Measurements from ENCODE around the gene MARCKS.

Gene MARCKS, protein sequence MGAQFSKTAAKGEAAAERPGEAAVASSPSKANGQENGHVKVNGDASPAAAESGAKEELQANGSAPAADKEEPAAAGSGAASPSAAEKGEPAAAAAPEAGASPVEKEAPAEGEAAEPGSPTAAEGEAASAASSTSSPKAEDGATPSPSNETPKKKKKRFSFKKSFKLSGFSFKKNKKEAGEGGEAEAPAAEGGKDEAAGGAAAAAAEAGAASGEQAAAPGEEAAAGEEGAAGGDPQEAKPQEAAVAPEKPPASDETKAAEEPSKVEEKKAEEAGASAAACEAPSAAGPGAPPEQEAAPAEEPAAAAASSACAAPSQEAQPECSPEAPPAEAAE

DNA sequence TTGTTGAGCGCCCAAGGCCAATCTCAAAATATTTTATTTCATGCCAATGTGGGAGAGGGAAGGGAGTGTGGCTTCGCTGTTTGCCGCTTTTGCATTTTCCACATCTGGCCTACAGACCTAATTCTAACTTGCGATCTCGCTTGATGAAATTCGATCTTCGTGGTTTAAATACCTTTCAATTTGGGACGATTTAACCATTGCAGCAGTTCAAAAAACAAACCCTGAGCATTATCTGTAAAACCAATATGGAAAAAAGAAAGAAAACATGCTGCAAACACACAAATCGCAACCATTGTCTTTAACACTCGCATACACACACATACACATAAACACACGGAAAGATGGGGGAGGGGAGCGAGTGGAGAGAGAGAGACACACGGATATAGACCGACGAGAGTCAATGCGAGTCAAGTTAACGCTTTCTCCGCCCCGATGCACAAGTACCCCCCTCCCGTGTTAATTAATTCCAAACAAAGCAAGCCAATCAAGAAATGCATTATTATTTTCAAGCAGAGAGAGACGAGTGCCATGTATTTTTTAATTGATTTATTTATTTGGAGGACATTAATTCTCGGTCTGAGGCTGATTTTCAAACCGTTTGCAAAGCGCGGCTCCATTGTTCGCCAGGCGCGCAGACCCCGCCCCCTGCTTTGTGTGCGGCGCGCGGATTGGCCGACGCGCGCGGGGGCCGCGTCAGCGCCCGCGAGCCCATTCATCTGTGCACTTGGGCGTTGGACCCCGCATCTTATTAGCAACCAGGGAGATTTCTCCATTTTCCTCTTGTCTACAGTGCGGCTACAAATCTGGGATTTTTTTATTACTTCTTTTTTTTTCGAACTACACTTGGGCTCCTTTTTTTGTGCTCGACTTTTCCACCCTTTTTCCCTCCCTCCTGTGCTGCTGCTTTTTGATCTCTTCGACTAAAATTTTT is at the start of gene MARCKS:
TSS of gene MARCKS (plus strand) at position 721 of the 931 bp plus-strand sequence. CDS start 401 bp downstream, outside the sequence.
- DNase-seq (ENCODE audit: low read depth) = no peak

GRCh38 chr6:113809826-113810225 is 47.3 kb upstream of the MARCKS start:
- DNase-seq (ENCODE audit: low read depth) = no peak

GRCh38 chr6:113813142-113813541 is 44.0 kb upstream of the MARCKS start:
- DNase-seq (ENCODE audit: low read depth) = no peak

DNA sequence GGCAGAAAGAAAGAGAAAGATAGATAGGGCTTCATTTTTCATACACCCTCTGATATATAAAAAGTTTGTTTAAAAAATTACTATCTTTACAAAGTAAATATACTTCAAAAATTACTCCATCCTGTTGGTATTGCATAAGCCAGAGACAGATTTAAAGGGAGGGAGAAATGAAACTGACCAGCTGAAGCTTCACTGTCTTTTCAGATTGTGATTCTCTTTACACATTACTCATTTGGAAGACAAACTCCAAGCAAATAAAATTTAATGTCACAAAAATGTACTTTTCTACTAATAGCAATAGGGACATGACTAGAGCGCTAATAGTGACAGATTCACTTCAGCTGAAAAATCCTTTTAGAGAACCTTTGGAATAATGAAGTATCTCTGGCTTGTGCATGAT is 38.6 kb upstream of the MARCKS start:
- DNase-seq (ENCODE audit: low read depth) = no peak

GRCh38 chr6:113819169-113819830 is 37.8 kb upstream of the MARCKS start:
- DNase-seq (ENCODE audit: low read depth) = no peak

DNA sequence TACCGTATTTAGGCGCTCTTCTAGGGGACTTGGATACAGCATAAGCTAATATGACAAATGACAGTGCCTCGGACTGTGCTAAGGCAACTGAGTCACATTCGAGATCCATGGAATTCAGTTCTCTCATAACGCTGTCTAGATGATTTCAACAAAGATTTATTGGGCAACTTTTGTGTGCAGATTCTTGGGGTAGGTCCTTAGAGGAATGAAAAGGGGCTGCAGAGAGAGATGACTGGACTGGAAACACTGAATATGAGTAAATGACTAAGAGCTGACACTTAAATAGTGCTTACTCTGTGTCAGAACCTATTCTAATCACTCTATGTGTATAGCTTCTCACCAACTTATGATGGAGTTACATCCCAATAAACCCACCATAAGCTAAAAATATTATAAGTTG is 36.4 kb upstream of the MARCKS start:
- DNase-seq (ENCODE audit: low read depth) = no peak

DNA sequence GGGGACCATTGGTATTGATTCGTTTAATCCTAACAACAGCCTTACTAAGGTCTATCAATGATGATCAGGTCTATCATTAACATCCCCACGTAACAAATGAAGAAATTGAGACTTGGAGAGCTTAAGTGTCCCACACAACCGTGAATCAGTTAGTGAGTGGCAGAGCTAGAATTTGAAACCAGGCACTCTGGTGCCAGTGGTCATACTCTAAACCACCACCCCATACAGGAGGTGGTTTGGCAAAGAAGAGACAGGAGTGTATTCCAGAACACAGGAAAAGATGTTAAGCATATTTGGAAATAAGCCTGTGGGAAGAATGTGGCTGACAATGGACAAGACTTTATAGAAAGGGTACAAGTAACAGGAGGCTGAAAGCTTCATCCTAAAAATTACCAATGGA is 35.7 kb upstream of the MARCKS start:
- no peak for DNase-seq (ENCODE audit: low read depth)

- DNase-seq (ENCODE audit: low read depth) = no peak
Observed at GRCh38 chr6:113823916-113824315, 33.2 kb upstream of the MARCKS start.

DNA sequence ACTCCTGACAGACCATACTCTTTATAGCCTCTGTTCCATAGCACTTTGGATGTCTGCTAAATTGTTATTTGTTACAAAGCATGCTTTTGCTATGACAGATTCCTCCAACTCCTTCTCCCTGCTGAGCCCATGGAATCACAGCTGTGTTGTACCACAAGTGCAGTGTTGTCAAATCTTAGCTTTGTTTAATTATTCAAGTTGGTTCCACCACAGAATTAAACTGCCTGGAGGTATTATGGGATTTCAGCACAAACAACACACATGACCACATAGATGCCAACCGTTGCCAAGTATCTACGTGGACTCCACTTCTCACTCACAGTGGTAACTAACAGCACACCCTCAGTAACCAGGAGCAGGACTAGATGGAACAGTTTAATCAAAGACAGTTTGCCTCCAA is 32.7 kb upstream of the MARCKS start:
- no peak for DNase-seq (ENCODE audit: low read depth)

GRCh38 chr6:113824866-113825265 is 32.3 kb upstream of the MARCKS start:
- no peak for DNase-seq (ENCODE audit: low read depth)

- no peak for DNase-seq (ENCODE audit: low read depth)
Observed at GRCh38 chr6:113825781-113826180, 31.4 kb upstream of the MARCKS start.

DNA sequence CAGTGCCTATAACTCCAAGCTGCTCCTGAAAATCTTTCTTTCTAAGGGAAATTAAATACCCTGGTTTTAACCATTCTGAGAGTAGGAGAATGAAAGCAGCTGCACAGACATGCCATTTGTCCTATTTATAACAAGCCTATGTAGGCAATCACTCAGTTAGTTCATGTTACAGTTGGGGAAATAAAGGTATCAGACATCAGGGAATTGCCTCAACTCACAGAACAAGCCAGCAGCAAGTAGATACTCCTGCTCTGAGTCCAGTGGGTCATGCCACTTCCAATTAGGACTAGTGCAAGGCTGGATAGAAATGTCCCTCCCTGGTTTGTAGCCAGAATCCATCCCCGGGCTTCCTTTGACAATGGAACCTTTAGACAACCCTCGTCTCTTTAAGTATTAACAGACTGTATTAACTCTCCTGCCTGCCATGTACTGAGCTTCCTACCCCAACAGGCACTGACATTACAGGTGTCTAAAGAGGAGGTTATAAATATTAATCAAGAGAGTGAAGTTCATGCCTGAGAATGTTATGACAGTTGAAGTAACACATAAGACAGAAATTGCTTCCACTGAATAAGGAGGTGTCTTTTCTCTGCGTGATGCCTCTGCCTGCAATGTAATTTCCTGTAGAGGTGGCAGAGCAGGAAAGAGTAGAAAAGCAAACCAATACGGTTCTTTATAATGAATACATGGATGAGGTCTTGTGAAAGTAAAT is 28.0 kb upstream of the MARCKS start:
- no peak for DNase-seq (ENCODE audit: low read depth)

GRCh38 chr6:113829696-113830045 is 27.5 kb upstream of the MARCKS start:
- no peak for DNase-seq (ENCODE audit: low read depth)

- no peak for DNase-seq (ENCODE audit: low read depth)
Observed at GRCh38 chr6:113830140-113830539, 27.0 kb upstream of the MARCKS start.

GRCh38 chr6:113833537-113833936 is 23.6 kb upstream of the MARCKS start:
- no peak for DNase-seq (ENCODE audit: low read depth)

DNA sequence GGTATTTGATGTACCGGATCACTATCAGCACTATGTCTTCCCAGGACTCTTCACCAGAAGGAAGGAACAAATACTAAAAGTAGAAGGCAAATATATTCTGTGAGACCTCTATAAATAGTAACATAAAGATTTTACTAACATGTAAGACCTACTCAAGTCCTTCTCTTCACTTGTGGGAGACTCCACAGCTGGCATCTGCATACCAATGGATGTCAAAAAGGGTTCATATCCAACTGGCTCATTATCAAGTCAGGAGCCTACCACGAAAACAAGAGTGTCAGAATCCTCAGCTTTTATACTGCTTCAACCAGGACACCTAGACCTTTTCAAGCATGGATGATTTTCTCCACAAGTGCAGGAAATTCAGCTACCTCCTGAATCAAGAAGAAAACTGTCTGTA is 20.0 kb upstream of the MARCKS start:
- no peak for DNase-seq (ENCODE audit: low read depth)

DNA sequence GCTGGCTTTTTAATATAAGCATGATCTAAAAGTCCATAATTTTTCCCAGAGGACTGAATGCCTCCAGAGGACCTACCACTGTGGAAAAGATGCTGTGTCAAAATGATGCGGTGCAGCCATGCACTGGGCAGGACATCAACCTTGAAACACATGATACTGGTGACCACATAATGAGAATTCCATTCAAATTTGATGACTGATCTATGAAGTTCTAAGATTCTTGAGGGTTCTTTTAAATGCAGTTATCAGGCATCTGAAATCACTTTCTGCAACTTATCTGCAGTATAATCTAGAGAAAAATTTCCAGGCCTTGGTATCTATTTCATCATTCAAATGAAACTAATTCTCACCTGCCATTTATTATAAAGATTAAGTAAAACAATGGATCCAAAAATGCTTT is 15.0 kb upstream of the MARCKS start:
- no peak for DNase-seq (ENCODE audit: low read depth)

GRCh38 chr6:113843500-113844073 is 13.6 kb upstream of the MARCKS start:
- no peak for DNase-seq (ENCODE audit: low read depth)

- DNase-seq (ENCODE audit: low read depth) = no peak
Observed at GRCh38 chr6:113846577-113846976, 10.6 kb upstream of the MARCKS start.

DNA sequence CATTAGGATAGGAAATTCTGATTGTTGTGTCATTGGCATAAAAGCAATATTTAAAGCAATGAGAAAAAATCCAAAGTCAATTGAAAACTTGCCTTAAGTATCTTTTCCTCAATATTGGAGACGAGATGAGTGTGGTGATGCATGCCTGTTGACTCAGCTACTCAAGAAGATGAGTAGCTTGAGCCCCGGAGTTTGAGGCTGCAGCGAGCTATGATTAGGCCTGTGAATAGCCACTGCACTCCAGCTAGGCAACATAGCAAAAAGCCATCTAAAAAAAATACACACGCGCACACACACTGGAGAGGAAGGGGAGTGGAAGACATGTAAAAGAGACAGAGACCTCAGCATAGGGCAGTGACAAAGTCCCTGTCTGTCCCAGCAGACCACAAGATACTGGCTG is 9.7 kb upstream of the MARCKS start:
- no peak for DNase-seq (ENCODE audit: low read depth)

DNA sequence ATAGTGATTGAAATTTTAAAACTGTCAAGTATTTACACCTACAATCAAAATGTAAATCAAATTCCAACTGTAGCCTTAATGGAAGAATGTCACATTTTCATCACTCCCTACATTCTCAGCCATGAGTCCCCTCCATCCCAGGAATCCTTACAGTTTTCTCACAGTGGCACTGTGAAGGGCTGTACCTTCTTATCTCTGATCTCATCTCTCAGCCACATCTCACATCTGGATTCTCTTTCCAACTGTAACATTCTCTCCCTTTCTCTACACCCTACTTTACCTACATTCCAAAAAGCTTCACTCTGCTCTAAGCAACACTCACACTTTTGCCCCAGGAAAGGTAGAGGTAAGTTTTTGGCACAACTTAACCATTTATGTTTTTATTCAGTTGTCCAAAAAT is 8.9 kb upstream of the MARCKS start:
- DNase-seq (ENCODE audit: low read depth) = no peak

DNA sequence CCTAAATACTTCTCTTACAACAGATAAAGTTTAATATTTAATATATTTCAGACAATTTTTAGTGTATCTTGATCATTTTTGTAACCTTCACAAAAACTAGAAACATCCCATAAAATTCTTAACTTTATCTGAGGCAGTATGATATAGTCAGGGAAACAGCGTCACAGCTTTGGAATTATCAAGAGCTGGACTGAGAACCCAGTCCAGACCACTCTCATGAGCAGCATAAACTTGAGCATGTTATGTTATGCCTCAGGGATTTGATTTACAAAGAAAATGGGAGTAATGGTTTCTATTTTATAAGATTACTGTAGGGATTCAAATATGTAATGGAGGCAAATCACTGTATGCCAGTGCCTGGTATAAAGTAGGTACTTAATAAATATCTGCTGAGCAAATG is 8.3 kb upstream of the MARCKS start:
- no peak for DNase-seq (ENCODE audit: low read depth)

Data from stimulated activated CD8-positive, alpha-beta memory T cell treated with anti-CD3 and anti-CD28 coated beads, Interleukin-12 subunit alpha, Interleukin-12 subunit beta, amount 100 ng/mL, for 4 hours (primary cell).